H1 (cell line): Measurements from ENCODE around the gene CEP97.

Experiments
- ATF3 ChIP-seq: IDR thresholded peaks from 2 replicates; pipeline ENCODE4 v1.6.1; 2011; ENCODE audit warnings: low read depth, mild to moderate bottlenecking, low read length; ENCODE audit not compliant: insufficient read depth
- CEBPB ChIP-seq: IDR thresholded peaks from 2 replicates; pipeline ENCODE4 v1.6.1; 2012; ENCODE audit warnings: low read depth, low read length
- CTCF ChIP-seq, 3 experiments: IDR thresholded peaks; 1 replicate in 2 of 3; 2 replicates in 1 of 3; pipeline versions ENCODE4 v1.5.1 to v1.6.1; 2011; ENCODE audit warnings: low read length in 3 of 3, mild to moderate bottlenecking in 3 of 3, inconsistent platforms in 2 of 3, low read depth in 1 of 3, moderate library complexity in 1 of 3; ENCODE audit not compliant: insufficient read depth in 1 of 3; ENCODE audit errors: control extremely low read depth in 1 of 3
- EZH2 ChIP-seq: fragments of 200-600 bp; sonication (generic); IDR thresholded peaks from 2 replicates; pipeline ENCODE4 v1.7.1; 2012; ENCODE audit warnings: low read depth, mild to moderate bottlenecking, moderate library complexity, low read length, inconsistent platforms; ENCODE audit not compliant: severe bottlenecking
- GTF2F1 ChIP-seq: IDR thresholded peaks from 2 replicates; pipeline ENCODE4 v1.6.1; 2012; ENCODE audit warnings: low read depth, low read length, improper control_type of control experiment, borderline replicate concordance
- POLR2A ChIP-seq, 2 experiments: IDR thresholded peaks; 1 replicate in 1 of 2; 2 replicates in 1 of 2; pipeline ENCODE4 v1.6.1; 2011; ENCODE audit warnings: low read depth in 2 of 2, low read length in 2 of 2, mild to moderate bottlenecking in 2 of 2; ENCODE audit errors: control extremely low read depth in 1 of 2
- POLR2AphosphoS5 ChIP-seq: IDR thresholded peaks from 2 replicates; pipeline ENCODE4 v1.6.1; 2011; ENCODE audit warnings: low read depth, low read length
- SP2 ChIP-seq: IDR thresholded peaks from 2 replicates; pipeline ENCODE4 v1.6.1; 2012; ENCODE audit warnings: mild to moderate bottlenecking, low read length, inconsistent platforms
- TEAD4 ChIP-seq: IDR thresholded peaks from 2 replicates; pipeline ENCODE4 v1.6.1; 2012; ENCODE audit warnings: low read depth, low read length, inconsistent platforms, mixed read lengths
- USF2 ChIP-seq: IDR thresholded peaks from 2 replicates; pipeline ENCODE4 v1.6.1; 2011; ENCODE audit warnings: low read length, improper control_type of control experiment

GRCh38 chr3:101720851-101721840 lies 3.3 kb upstream of the CEP97 start:
- TF ChIP-seq TEAD4 (no peak), POLR2AphosphoS5 (no peak), CEBPB (no peak), CTCF (IDR thresholded peaks at IDR 0.05; ENCODE audit: control extremely low read depth in 1 of 3, insufficient read depth in 1 of 3, low read depth in 1 of 3, low read length in 3 of 3) (no peak), ATF3 (no peak), POLR2A (IDR thresholded peaks at IDR 0.05; ENCODE audit: control extremely low read depth in 1 of 2, low read depth in 2 of 2, low read length in 2 of 2) (no peak), EZH2 (no peak), USF2 (no peak), GTF2F1 (no peak), SP2 (no peak)
